ENCODE data around the gene STAM.

DNA sequence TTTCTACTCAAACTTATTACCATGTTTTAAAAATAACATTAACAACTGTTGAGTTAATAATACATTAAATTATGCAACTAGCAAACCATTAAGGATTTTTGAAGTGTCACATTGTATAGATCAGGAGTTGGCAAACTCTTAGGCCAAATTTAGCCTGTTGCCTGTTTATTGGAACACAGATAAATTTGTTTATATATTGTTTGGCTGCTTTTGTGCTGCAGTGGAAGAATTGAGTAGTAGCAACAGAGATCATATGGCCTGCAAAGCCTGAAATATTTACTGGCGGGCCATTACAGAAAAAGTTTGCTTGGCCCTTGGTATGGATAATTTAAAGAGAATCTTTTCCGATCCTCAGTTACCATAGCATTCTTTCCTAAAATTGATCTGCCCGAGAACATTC is 57.4 kb downstream of the STAM start:
- TF ChIP-seq, protein P1, sequence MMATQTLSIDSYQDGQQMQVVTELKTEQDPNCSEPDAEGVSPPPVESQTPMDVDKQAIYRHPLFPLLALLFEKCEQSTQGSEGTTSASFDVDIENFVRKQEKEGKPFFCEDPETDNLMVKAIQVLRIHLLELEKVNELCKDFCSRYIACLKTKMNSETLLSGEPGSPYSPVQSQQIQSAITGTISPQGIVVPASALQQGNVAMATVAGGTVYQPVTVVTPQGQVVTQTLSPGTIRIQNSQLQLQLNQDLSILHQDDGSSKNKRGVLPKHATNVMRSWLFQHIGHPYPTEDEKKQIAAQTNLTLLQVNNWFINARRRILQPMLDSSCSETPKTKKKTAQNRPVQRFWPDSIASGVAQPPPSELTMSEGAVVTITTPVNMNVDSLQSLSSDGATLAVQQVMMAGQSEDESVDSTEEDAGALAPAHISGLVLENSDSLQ (IDR thresholded peaks at IDR 0.05), result no peak
- no peak for TF ChIP-seq SP1 (IDR thresholded peaks at IDR 0.05)
- no peak for TF ChIP-seq FOXA1 (IDR thresholded peaks at IDR 0.05)
- TF ChIP-seq LEF1 (IDR thresholded peaks at IDR 0.05; ENCODE audit: borderline replicate concordance), result no peak
- no peak for TF ChIP-seq BHLHE40 (IDR thresholded peaks at IDR 0.05; ENCODE audit: borderline replicate concordance)
- no peak for TF ChIP-seq SUZ12 (IDR thresholded peaks at IDR 0.05)

Measured in HEK293T (cell line).